HepG2 (cell line): Measurements from ENCODE around the gene TMEM176A. TPM values are rescaled to one million over a fixed set of nuclear protein-coding genes. Genes with fewer than 3 reads are reported as not detected.

Experiments
- ATAC-seq: fragments of 200-7000 bp; cut with Tn5 transposase; 3 replicates; pipeline ENCODE4 v1.9.1; 2020; ENCODE audit warnings: mild to moderate bottlenecking, moderate library complexity
- BruUV-seq: library from RNA; stranded (reverse); fragments of 400-500 nt; replicated peaks from 2 replicates; lab custom pipeline; 2021; lab: Mats Ljungman, UMichigan
- CTCF ChIA-PET: fragments of 300-600 bp; formaldehyde crosslinking; extraction: SDS; loops from one replicate; lab custom pipeline; 2021; ENCODE audit warnings: low total read pairs, inconsistent platforms, low intra/inter-chr PET ratio; lab: Yijun Ruan, JAX
- POLR2A ChIA-PET: fragments of 350-600 bp; sonication (Branson Sonifier 250); formaldehyde crosslinking; loops from one replicate; lab custom pipeline; 2020; ENCODE audit warnings: antibody characterized with exemption, inconsistent platforms; lab: Yijun Ruan, JAX
- DNase-seq: peaks from one replicate; pipeline ENCODE4 v3.0.0-alpha.2; 2015; ENCODE audit warnings: low spot score
- FAIRE-seq: peaks from 3 replicates; lab custom pipeline; 2011; peaks lifted over from hg19 to GRCh38; lab: Jason Lieb, UNC
- H2AFZ ChIP-seq: one replicate; pipeline ENCODE4 v1.6.1; 2011; ENCODE audit warnings: low read length, inconsistent platforms
- H3K27ac ChIP-seq: fragments of 300-600 bp; 3 replicates; pipeline ENCODE4 v1.8.0; 2011; ENCODE audit warnings: mixed run types, mild to moderate bottlenecking, mixed read lengths, low read length, inconsistent platforms; ENCODE audit not compliant: insufficient read depth; ENCODE audit errors: extremely low read length
- H3K27me3 ChIP-seq, 2 experiments: fragments of 200-600 bp in 1 of 2; 2 replicates in 1 of 2; 3 replicates in 1 of 2; pipeline versions ENCODE4 v1.6.0 to v1.8.0; 2011; ENCODE audit warnings: low read length in 2 of 2, mild to moderate bottlenecking in 2 of 2, moderate library complexity in 2 of 2, inconsistent platforms in 1 of 2; ENCODE audit not compliant: insufficient read depth in 2 of 2, control insufficient read depth in 1 of 2
- H3K36me3 ChIP-seq, 2 experiments: fragments of 200-600 bp in 1 of 2; replicated peaks in 1 of 2; 2 replicates in 1 of 2; 3 replicates in 1 of 2; pipeline versions ENCODE4 v1.5.1 to v1.8.0; 2011; ENCODE audit warnings: low read length in 2 of 2, inconsistent platforms in 1 of 2; ENCODE audit not compliant: insufficient read depth in 2 of 2, control insufficient read depth in 1 of 2
- H3K4me1 ChIP-seq: 2 replicates; pipeline ENCODE4 v1.5.1; 2012; ENCODE audit warnings: low read length, inconsistent platforms; ENCODE audit not compliant: insufficient read depth
- H3K4me2 ChIP-seq: 2 replicates; pipeline ENCODE4 v1.6.0; 2011; ENCODE audit warnings: low read depth, low read length, inconsistent platforms
- H3K4me3 ChIP-seq, 3 experiments: fragments of 200-600 bp in 1 of 3; sonication (generic), shearing (Covaris generic) in 1 of 3; replicated peaks in 1 of 3; 2 replicates each; pipeline ENCODE4 v1.5.1; 2011 to 2016; ENCODE audit warnings: low read length in 3 of 3, inconsistent platforms in 2 of 3, low read depth in 2 of 3, mild to moderate bottlenecking in 2 of 3, control low read depth in 1 of 3, mixed read lengths in 1 of 3; ENCODE audit not compliant: insufficient read depth in 1 of 3
- H3K79me2 ChIP-seq: one replicate; pipeline ENCODE4 v1.6.1; 2011; ENCODE audit warnings: low read length, inconsistent platforms; ENCODE audit not compliant: insufficient read depth
- H3K9ac ChIP-seq: 2 replicates; pipeline ENCODE4 v1.6.0; 2011; ENCODE audit warnings: mild to moderate bottlenecking, low read depth, low read length, inconsistent platforms; ENCODE audit not compliant: insufficient read depth
- H3K9me3 ChIP-seq: 2 replicates; pipeline ENCODE4 v1.5.1; 2012; ENCODE audit warnings: mild to moderate bottlenecking, low read length
- H4K20me1 ChIP-seq: 2 replicates; pipeline ENCODE4 v1.6.0; 2011; ENCODE audit warnings: inconsistent platforms, mild to moderate bottlenecking, low read length, moderate library complexity; ENCODE audit not compliant: insufficient read depth
- AHDC1 ChIP-seq: sonication (generic); formaldehyde crosslinking; IDR thresholded peaks from 2 replicates; pipeline ENCODE4 v1.5.1; 2020; ENCODE audit warnings: mild to moderate bottlenecking, missing genetic modification reagents, borderline replicate concordance
- ASH2L ChIP-seq: fragments of 300-600, 200-600 bp; sonication (generic); IDR thresholded peaks from 2 replicates; pipeline ENCODE4 v1.7.0; 2017; ENCODE audit warnings: low read depth, mild to moderate bottlenecking, moderate library complexity, mixed read lengths, low read length; ENCODE audit not compliant: insufficient read length
- CBX1 ChIP-seq: IDR thresholded peaks from one replicate; pipeline ENCODE4 v1.6.1; 2016; ENCODE audit warnings: antibody characterized with exemption, low read depth
- E2F2 ChIP-seq: sonication (generic); formaldehyde crosslinking; IDR thresholded peaks from 2 replicates; pipeline ENCODE4 v1.4.0; 2020; ENCODE audit warnings: missing genetic modification reagents, borderline replicate concordance
- EHMT2 ChIP-seq: fragments of 200-600 bp; sonication (generic); IDR thresholded peaks from 2 replicates; pipeline ENCODE4 v1.7.0; 2017; ENCODE audit warnings: antibody characterized with exemption, low read depth, low read length, borderline replicate concordance
- JUNB ChIP-seq: sonication (generic); formaldehyde crosslinking; IDR thresholded peaks from 2 replicates; pipeline ENCODE4 v1.8.0; 2022; ENCODE audit warnings: missing genetic modification reagents, mild to moderate bottlenecking, borderline replicate concordance
- NFIC ChIP-seq: IDR thresholded peaks from 2 replicates; pipeline ENCODE4 v1.6.1; 2012; ENCODE audit warnings: mild to moderate bottlenecking, low read length, inconsistent platforms
- TFE3 ChIP-seq: IDR thresholded peaks from 2 replicates; pipeline ENCODE4 v1.6.1; 2016
- ZMYM2 ChIP-seq: sonication (generic); formaldehyde crosslinking; IDR thresholded peaks from 2 replicates; pipeline ENCODE4 v1.8.0; 2022; ENCODE audit warnings: mild to moderate bottlenecking, missing genetic modification reagents
- ZMYM3 ChIP-seq: sonication (generic); formaldehyde crosslinking; IDR thresholded peaks from 2 replicates; pipeline ENCODE4 v1.5.1; 2020; ENCODE audit warnings: mild to moderate bottlenecking, missing genetic modification reagents
- ZNF556 ChIP-seq: sonication (generic); formaldehyde crosslinking; IDR thresholded peaks from 2 replicates; pipeline ENCODE4 v1.4.0; 2020; ENCODE audit warnings: mild to moderate bottlenecking, missing genetic modification reagents, borderline replicate concordance
- ZNF652 ChIP-seq: IDR thresholded peaks from 2 replicates; pipeline ENCODE4 v1.6.1; 2016; ENCODE audit warnings: low read depth, borderline replicate concordance
- ZNF678 ChIP-seq: sonication (generic); formaldehyde crosslinking; IDR thresholded peaks from 2 replicates; pipeline ENCODE4 v1.4.0; 2020; ENCODE audit warnings: mild to moderate bottlenecking, missing genetic modification reagents
- ZNF737 ChIP-seq: sonication (generic); formaldehyde crosslinking; IDR thresholded peaks from 2 replicates; pipeline ENCODE4 v1.5.0; 2020; ENCODE audit warnings: missing genetic modification reagents, mild to moderate bottlenecking, borderline replicate concordance
- ZNF761 ChIP-seq: sonication (generic); formaldehyde crosslinking; conservative IDR thresholded peaks from 2 replicates; pipeline ENCODE4 v1.4.0; 2020; ENCODE audit warnings: mild to moderate bottlenecking, missing genetic modification reagents
- ZNF816 ChIP-seq: sonication (generic); formaldehyde crosslinking; IDR thresholded peaks from 2 replicates; pipeline ENCODE4 v1.8.0; 2022; ENCODE audit warnings: missing genetic modification reagents, mild to moderate bottlenecking, borderline replicate concordance
- WGBS: methylation state at CpG from one replicate; pipeline ENCODE4 v1.1.6; 2017; ENCODE audit warnings: low lambda C conversion rate; 5-methylcytosine and 5-hydroxymethylcytosine counted together
- in situ Hi-C: cut with HindIII; loops from 2 replicates; pipeline ENCODE4 v1.10.0; 2017; ENCODE audit warnings: low pct_unique_long_range_greater_than_20kb; ENCODE audit not compliant: extremely low pct_ligation_motif_present
- intact Hi-C: fragments of 100-400 bp; cut with micrococcal nuclease; formaldehyde crosslinking; loops from one replicate; pipeline ENCODE4 v1.10.0; 2022; ENCODE audit not compliant: unreplicated experiment
- polyA plus RNA-seq, 8 experiments: library from polyadenylated mRNA; depleted of rRNA in 3 of 8; stranded (reverse) in 7 of 8; unstranded in 1 of 8; fragments of >200 nt; fragmentation: Illumina TruSeq in 4 of 8; extraction: Trizol in 4 of 8; gene quantifications; 2 replicates each; pipeline versions ENCODE4 v1.2.1 to v1.2.3, GENCODE V29; 2011 to 2016; ENCODE audit warnings: low read depth in 4 of 8, missing spikeins in 1 of 8, mixed read lengths in 1 of 8; ENCODE audit not compliant: insufficient read depth in 1 of 8
- total RNA-seq, 5 experiments: library from RNA; depleted of rRNA; stranded (reverse); fragments of >200 nt; fragmentation: Illumina TruSeq; extraction: Trizol; gene quantifications; 2 replicates each; pipeline ENCODE4 v1.2.3, GENCODE V29; 2016; ENCODE audit warnings: low read depth in 1 of 5

Gene TMEM176A
- total and polyA plus RNA-seq, 2 of the 13 experiments (the other 11 are each of a cell fraction or from before 2014, with no cell fraction given) = not detected

- no peak for TF ChIP-seq E2F2 (CRISPR knock-in tag)
These were observed 27.8 kb downstream of the TMEM176A start (continued) for GRCh38 chr7:150828384-150828783.

GRCh38 chr7:150829426-150829825 lies 28.9 kb downstream of the TMEM176A start:
- in situ Hi-C loops = no loop called here
- Histone ChIP-seq H3K9me3 (no peaks in the 10 kb centered on the region), H3K4me3 (no peak overlapping the region), H3K9ac (no peak overlapping the region), H3K27me3 (peaks cover 0 to 9% of the 10 kb centered on the region in 2 experiments; a peak in 1 of 5 replicates), H3K4me2 (no peak overlapping the region), H4K20me1 (no peaks in the 10 kb centered on the region), H3K27ac (no peak overlapping the region), H3K4me1 (peaks cover 7% of the 10 kb centered on the region; the same call in 1 of the 2 replicates), H3K36me3 (no peaks in the 10 kb centered on the region), H3K79me2 (no peaks in the 10 kb centered on the region), H2AFZ (no peak overlapping the region)
- CTCF ChIA-PET = no interaction called here
- BruUV-seq = no TSS peak
- FAIRE-seq (no peak), ATAC-seq (no peak), DNase-seq (no peak)
- POLR2A ChIA-PET = no interaction called here
- intact Hi-C loops = no loop called here
- 42% methylated on average over 1 of the region's 1 CpG for WGBS
- TF ChIP-seq NFIC (no peak), ZNF652 (no peak), CBX1 (no peak), ZNF556 (no peak), TFE3 (CRISPR knock-in tag) (no peak), ZNF678 (CRISPR knock-in tag) (no peak), AHDC1 (no peak), ASH2L (no peak), ZNF816 (CRISPR knock-in tag) (no peak), EHMT2 (no peak), ZMYM3 (CRISPR knock-in tag) (no peak), ZNF737 (CRISPR knock-in tag) (no peak), ZMYM2 (no peak), JUNB (CRISPR knock-in tag) (no peak), ZNF761 (CRISPR knock-in tag) (no peak)
